PC-9 (cell line): Measurements from ENCODE around the gene ARHGAP18. TPM values are rescaled to one million over a fixed set of nuclear protein-coding genes. Genes with fewer than 3 reads are reported as not detected.
A peak's percentile ranks its signal among the peaks of the same experiment; 100 is the strongest.

Source experiments
- BruUV-seq: library from RNA; stranded (reverse); fragments of 400-500 nt; replicated peaks from 2 replicates; lab custom pipeline; 2021; lab: Mats Ljungman, UMichigan
- CTCF ChIA-PET: fragments of 300-600 bp; sonication (Branson Sonifier 250); formaldehyde crosslinking; loops from one replicate; lab custom pipeline; 2022; ENCODE audit warnings: antibody characterized with exemption; lab: Charles Lee
- POLR2A ChIA-PET: fragments of 300-600 bp; sonication (Branson Sonifier 250); formaldehyde crosslinking; loops from one replicate; lab custom pipeline; 2022; ENCODE audit warnings: antibody characterized with exemption; ENCODE audit not compliant: unreplicated experiment; lab: Charles Lee
- DNase-seq, 2 experiments: peaks; one replicate each; pipeline versions ENCODE4 v3.0.0 to v3.0.0-alpha.2; 2015 to 2022; ENCODE audit warnings: mixed read lengths in 1 of 2
- H2AFZ ChIP-seq: fragments of 200-600 bp; sonication (generic); 2 replicates; pipeline ENCODE4 v1.8.1; 2017; ENCODE audit warnings: antibody characterized with exemption
- H3F3A ChIP-seq: fragments of 200-600 bp; sonication (generic); 2 replicates; pipeline ENCODE4 v1.8.1; 2017; ENCODE audit warnings: antibody characterized with exemption, mild to moderate bottlenecking, low read depth; ENCODE audit not compliant: insufficient read depth
- H3K27ac ChIP-seq: fragments of 200-600 bp; sonication (generic); 2 replicates; pipeline ENCODE4 v1.6.1; 2016; ENCODE audit warnings: mixed run types
- H3K27me3 ChIP-seq: fragments of 200-600 bp; sonication (generic); 2 replicates; pipeline ENCODE4 v1.6.1; 2016; ENCODE audit warnings: low read depth, mixed run types; ENCODE audit not compliant: insufficient read depth
- H3K36me3 ChIP-seq: fragments of 200-600 bp; sonication (generic); 2 replicates; pipeline ENCODE4 v1.6.1; 2016; ENCODE audit warnings: low read depth, mixed run types
- H3K4me1 ChIP-seq: fragments of 200-600 bp; sonication (generic); replicated peaks from 2 replicates; pipeline ENCODE4 v1.6.1; 2016; ENCODE audit warnings: mixed run types; ENCODE audit not compliant: insufficient read depth
- H3K4me2 ChIP-seq: fragments of 200-600 bp; sonication (generic); 2 replicates; pipeline ENCODE4 v1.6.1; 2017; ENCODE audit warnings: mixed run types
- H3K4me3 ChIP-seq: fragments of 200-600 bp; sonication (generic); 2 replicates; pipeline ENCODE4 v1.6.1; 2016; ENCODE audit warnings: mixed run types
- H3K79me2 ChIP-seq: fragments of 200-600 bp; sonication (generic); 2 replicates; pipeline ENCODE4 v1.6.1; 2017; ENCODE audit warnings: low read depth, mixed run types
- H3K9me2 ChIP-seq: fragments of 200-600 bp; sonication (generic); 2 replicates; pipeline ENCODE4 v1.8.1; 2017; ENCODE audit warnings: mild to moderate bottlenecking; ENCODE audit not compliant: insufficient read depth
- H3K9me3 ChIP-seq: fragments of 200-600 bp; sonication (generic); 2 replicates; pipeline ENCODE4 v1.8.1; 2016; ENCODE audit warnings: low read depth; ENCODE audit not compliant: insufficient read depth
- H4K20me1 ChIP-seq: fragments of 200-600 bp; sonication (generic); 2 replicates; pipeline ENCODE4 v1.8.1; 2017; ENCODE audit not compliant: insufficient read depth
- CTCF ChIP-seq: fragments of 200-600 bp; sonication (generic); conservative IDR thresholded peaks from 2 replicates; pipeline ENCODE4 v1.6.1; 2017; ENCODE audit warnings: mixed run types, antibody characterized with exemption, mild to moderate bottlenecking, moderate library complexity
- EZH2 ChIP-seq: fragments of 200-600 bp; sonication (generic); IDR thresholded peaks from 2 replicates; pipeline ENCODE4 v1.8.0; 2017; ENCODE audit warnings: antibody characterized with exemption, low read depth
- intact Hi-C: fragments of 100-400 bp; cut with micrococcal nuclease; formaldehyde crosslinking; loops from one replicate; pipeline ENCODE4 v1.10.0; 2022; ENCODE audit not compliant: unreplicated experiment
- total RNA-seq: library from RNA; stranded (reverse); gene quantifications from 2 replicates; pipeline ENCODE4 v1.2.3, GENCODE V29; 2021

The ARHGAP18 gene
- total RNA-seq, 1 experiment from 2014 or later = 15.0 TPM

DNA sequence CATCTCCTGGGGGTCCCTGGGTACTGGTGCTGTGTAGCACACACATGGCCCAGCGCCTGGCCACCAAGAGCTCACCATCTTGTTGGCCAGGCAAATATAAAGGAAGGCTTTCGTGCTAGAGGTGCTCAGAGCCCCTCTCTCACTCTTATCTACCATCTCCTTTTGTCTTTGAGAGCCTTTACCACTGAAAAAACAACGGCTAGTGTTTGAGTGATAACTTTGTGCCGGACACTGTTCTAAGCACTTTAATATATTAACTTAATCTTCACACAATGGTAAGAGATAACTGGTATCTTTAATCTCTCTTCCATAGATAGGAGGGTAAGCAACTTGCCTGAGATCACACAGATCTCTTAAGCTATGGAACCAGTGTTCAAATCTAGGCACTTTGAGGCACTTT is 21.5 kb upstream of the ARHGAP18 start:
- no peak for TF ChIP-seq EZH2
- Histone ChIP-seq H3K4me2 (no peak overlapping the region), H3K4me1 (no peaks in the 10 kb centered on the region), H3K36me3 (no peaks in the 10 kb centered on the region), H3K27ac (no peak overlapping the region), H3K9me3 (no peaks in the 10 kb centered on the region), H3F3A (no peaks in the 10 kb centered on the region), H2AFZ (peak overlapping the region; percentile 66; the same call in 1 of the 2 replicates), H3K4me3 (no peak overlapping the region), H3K9me2 (no peaks in the 10 kb centered on the region), H3K27me3 (no peaks in the 10 kb centered on the region), H4K20me1 (no peaks in the 10 kb centered on the region), H3K79me2 (no peaks in the 10 kb centered on the region)
- no TSS peak for BruUV-seq
- ChIA-PET POLR2A (interaction anchor here (0.5 kb wide), 1 partner anchor 43 kb away, joined by 7 read pairs; no protein-coding TSS in a partner anchor), CTCF (interaction anchor here (0.7 to 1.6 kb wide), 3 partner anchors 131 to 232 kb away, joined by 3 to 6 read pairs (median 5); no protein-coding TSS in a partner anchor)
- intact Hi-C loops = loop anchor here (5.0 to 10.0 kb wide), 3 partner anchors 234 to 357 kb away; no protein-coding TSS in a partner anchor
- no peak for DNase-seq

DNA sequence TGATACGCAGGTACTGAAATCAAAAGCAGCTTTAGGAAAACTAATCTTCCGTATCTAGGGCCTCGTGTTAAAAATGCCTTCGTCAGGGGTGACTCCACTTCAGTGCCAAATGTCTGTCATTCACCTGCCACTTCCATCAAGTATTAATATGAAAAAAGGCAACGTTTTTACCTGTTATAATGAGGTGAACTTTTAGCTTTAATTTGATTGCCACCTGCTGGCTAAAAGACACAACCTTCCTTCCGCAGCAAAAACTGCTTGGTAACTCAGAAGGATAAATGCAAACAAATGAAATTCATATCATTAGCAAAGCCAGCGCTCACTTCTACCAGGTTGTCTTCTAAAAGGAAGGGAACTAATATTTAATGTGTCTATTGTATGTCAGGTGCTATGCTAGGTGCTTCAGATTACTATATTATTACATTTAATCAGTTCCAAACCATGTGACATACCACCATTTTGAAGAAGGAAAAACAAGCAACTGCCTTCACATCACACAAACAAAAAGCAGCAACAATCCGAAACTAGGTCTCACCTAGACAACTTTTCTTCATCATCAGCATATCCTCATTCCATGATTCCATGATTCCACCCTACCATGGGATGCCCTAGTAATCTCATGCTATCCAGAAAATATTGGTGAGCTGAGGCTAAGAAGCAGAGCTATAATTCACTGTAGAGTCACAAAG is 20.6 kb upstream of the ARHGAP18 start:
- POLR2A ChIA-PET = interaction anchor here (0.5 kb wide), 1 partner anchor 42 kb away, joined by 7 read pairs; no protein-coding TSS in a partner anchor
- BruUV-seq = no TSS peak
- intact Hi-C loops = loop anchor here (1.0 to 10.0 kb wide), 4 partner anchors 132 to 356 kb away; no protein-coding TSS in a partner anchor

DNA sequence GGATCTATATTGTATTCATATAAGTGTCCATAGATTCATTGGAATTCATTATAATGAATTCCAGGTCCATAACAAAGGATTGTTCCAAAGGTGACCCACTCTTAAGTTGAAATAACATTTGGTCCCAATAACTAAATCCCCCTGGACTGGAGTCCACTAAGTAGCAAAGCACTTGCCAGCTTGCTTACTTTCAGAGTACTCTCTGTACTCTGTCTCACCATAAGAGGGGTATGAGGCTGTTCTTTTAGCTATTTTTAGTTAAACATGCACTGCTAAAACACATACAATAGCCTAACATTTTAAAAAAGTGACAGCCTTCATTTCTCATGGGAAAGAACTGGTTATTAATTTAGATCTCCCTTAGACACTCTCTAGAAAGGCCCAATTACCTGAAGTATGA is 16.7 kb upstream of the ARHGAP18 start:
- Histone ChIP-seq H3K27me3 (no peaks in the 10 kb centered on the region), H3K9me2 (no peaks in the 10 kb centered on the region), H3K9me3 (no peaks in the 10 kb centered on the region), H4K20me1 (no peaks in the 10 kb centered on the region), H3F3A (no peaks in the 10 kb centered on the region), H3K27ac (no peak overlapping the region), H2AFZ (no peak overlapping the region), H3K4me3 (no peak overlapping the region), H3K79me2 (no peaks in the 10 kb centered on the region), H3K36me3 (no peaks in the 10 kb centered on the region), H3K4me2 (no peak overlapping the region), H3K4me1 (no peaks in the 10 kb centered on the region)
- BruUV-seq = no TSS peak
- no peak for DNase-seq
- TF ChIP-seq CTCF (no peak), EZH2 (no peak)
- CTCF ChIA-PET = interaction anchor here (0.5 kb wide), 1 partner anchor 255 kb away, joined by 8 read pairs; no protein-coding TSS in a partner anchor
- intact Hi-C loops = no loop called here
- POLR2A ChIA-PET = interaction anchor here (0.5 kb wide), 1 partner anchor 119 kb away, joined by 8 read pairs; no protein-coding TSS in a partner anchor

More for the DNA sequence above, 20.6 kb upstream of the ARHGAP18 start:
- H4K20me1 ChIP-seq = no peaks in the 10 kb centered on the region
- H3K4me3 ChIP-seq = no peak overlapping the region
- H3K4me2 ChIP-seq = peak overlapping the region; percentile 11; the same call in 1 of the 2 replicates
- H3K27me3 ChIP-seq = no peaks in the 10 kb centered on the region
- peak overlapping the region; percentile 66 for H2AFZ ChIP-seq
- TF ChIP-seq CTCF (peak; percentile 89), EZH2 (no peak)
- no peaks in the 10 kb centered on the region for H3K36me3 ChIP-seq
- H3K9me2 ChIP-seq = no peaks in the 10 kb centered on the region
- H3K4me1 ChIP-seq = no peaks in the 10 kb centered on the region
- H3K27ac ChIP-seq = no peak overlapping the region
- DNase-seq = peak in 1 of 2 experiments; percentile 50
- CTCF ChIA-PET = interaction anchor here (0.7 to 1.6 kb wide), 4 partner anchors 130 to 231 kb away, joined by 3 to 6 read pairs (median 5); no protein-coding TSS in a partner anchor
- H3K79me2 ChIP-seq = no peaks in the 10 kb centered on the region
- H3K9me3 ChIP-seq = no peaks in the 10 kb centered on the region
- H3F3A ChIP-seq = no peaks in the 10 kb centered on the region
